Activated naive CD4-positive, alpha-beta T cell treated with anti-CD3 and anti-CD28 coated beads, Interleukin-2, amount 50 U/mL, for 72 hours (primary cell): ENCODE results near the gene LAPTM5. TPM values are rescaled to one million over a fixed set of nuclear protein-coding genes. Genes with fewer than 3 reads are reported as not detected.

ENCODE experiments used
- total RNA-seq, 2 donors: library from RNA; stranded (reverse); gene quantifications; one replicate each; pipeline ENCODE4 v1.2.3, GENCODE V29; 2022

Gene LAPTM5
- total RNA-seq, 2 donors from 2014 or later: 248 to 298 TPM

Other genes starting within 250 kb of the LAPTM5 start
- under 1 TPM; 0.31 to 0.66 TPM for gene MATN1, start 34.2 kb downstream of the LAPTM5 start, total RNA-seq
- 1 to 10 TPM in 1 of 2 donors, not detected in 1; 1.7 TPM for gene SDC3, start 151.0 kb upstream of the LAPTM5 start, total RNA-seq